HG03039 (cell line): ENCODE results near the gene RNF112.

Experiments used
- ATAC-seq: cut with Tn5 transposase; IDR thresholded peaks from one replicate; pipeline ENCODE4 v1.9.1; 2021; ENCODE audit warnings: mild to moderate bottlenecking, moderate library complexity; ENCODE audit not compliant: unreplicated experiment

Gene RNF112

GRCh38 chr17:19374136-19374535 is 36.9 kb upstream of the RNF112 start:
- no peak for ATAC-seq

GRCh38 chr17:19375732-19376131 is 35.3 kb upstream of the RNF112 start:
- ATAC-seq: no peak

GRCh38 chr17:19376811-19377210 is 34.2 kb upstream of the RNF112 start:
- no peak for ATAC-seq

- ATAC-seq: peak; percentile 84
Observed at GRCh38 chr17:19377602-19378415, 33.2 kb upstream of the RNF112 start.

DNA sequence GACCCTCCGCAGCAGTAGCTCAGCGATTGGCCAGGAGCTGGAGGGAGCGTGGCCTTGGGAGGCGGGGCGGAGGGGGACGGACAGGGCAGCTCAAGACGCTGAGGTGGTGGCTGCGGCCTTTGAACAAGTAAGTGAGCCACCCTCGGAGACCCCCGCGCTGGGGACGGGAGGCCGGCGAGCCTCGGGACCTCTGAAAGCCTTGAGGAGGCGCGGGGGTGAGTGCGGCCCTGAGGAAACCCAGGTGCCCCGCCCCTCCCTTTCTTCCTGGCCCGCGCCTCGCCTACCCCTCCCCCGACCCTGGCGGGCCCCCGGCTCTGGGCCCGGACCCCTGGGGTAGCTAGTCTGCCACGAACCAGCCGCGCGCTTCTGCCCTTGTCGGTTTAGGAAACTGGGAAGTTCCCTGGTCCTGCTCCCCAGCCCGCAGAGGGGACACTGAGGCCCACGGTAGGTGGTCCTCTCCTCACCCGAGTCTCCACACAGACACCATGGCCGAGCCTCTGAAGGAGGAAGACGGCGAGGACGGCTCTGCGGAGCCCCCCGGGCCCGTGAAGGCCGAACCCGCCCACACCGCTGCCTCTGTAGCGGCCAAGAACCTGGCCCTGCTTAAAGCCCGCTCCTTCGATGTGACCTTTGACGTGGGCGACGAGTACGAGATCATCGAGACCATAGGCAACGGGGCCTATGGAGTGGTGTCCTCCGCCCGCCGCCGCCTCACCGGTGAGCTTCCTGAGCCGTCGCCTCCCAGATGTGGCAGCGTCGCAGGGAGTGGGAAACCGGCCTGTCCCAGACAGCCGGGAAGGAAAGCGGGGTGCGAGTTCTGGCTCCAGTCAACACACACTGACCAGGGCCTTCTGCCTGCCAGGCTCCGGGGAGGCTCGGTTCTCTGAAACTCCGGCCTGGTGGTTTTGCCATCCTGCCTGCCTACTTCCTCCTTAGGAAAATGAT is 32.3 kb upstream of the RNF112 start, which contains the start of gene MAPK7:
TSS of gene MAPK7 (plus strand) at position 83 of the 945 bp plus-strand sequence. CDS start at position 486, 403 bp downstream.
- no peak for ATAC-seq

DNA sequence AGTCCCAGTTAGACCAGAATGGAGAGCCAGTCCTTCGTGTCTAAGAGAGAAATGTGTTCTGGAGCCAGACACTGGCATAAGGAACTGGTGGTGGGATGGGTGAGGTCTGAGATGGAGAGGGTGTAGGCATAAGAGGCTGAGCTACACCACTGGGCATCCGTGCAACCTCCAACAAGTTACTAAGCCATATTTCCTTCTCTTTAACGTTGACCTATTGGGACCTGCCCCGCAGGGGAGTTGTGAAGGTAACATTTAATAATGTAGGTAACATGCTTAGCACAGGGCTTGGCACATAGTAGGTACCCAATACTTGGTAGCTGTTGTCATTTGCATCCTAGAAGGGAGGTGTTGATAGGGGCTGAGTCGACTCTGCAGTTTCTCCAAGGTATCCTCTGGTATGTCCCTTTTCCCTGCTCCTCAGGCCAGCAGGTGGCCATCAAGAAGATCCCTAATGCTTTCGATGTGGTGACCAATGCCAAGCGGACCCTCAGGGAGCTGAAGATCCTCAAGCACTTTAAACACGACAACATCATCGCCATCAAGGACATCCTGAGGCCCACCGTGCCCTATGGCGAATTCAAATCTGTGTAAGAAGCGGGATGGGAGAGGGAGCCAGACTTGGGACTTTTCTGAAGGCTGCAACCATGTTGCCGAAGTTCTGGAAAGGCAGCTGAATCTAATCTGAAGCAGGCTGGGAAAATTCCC is 31.5 kb upstream of the RNF112 start:
- ATAC-seq: no peak

GRCh38 chr17:19380481-19381301 is 30.3 kb upstream of the RNF112 start:
- ATAC-seq: no peak

GRCh38 chr17:19381361-19381740 is 29.7 kb upstream of the RNF112 start:
- no peak for ATAC-seq

GRCh38 chr17:19381741-19382444 is 29.1 kb upstream of the RNF112 start:
- ATAC-seq: no peak

DNA sequence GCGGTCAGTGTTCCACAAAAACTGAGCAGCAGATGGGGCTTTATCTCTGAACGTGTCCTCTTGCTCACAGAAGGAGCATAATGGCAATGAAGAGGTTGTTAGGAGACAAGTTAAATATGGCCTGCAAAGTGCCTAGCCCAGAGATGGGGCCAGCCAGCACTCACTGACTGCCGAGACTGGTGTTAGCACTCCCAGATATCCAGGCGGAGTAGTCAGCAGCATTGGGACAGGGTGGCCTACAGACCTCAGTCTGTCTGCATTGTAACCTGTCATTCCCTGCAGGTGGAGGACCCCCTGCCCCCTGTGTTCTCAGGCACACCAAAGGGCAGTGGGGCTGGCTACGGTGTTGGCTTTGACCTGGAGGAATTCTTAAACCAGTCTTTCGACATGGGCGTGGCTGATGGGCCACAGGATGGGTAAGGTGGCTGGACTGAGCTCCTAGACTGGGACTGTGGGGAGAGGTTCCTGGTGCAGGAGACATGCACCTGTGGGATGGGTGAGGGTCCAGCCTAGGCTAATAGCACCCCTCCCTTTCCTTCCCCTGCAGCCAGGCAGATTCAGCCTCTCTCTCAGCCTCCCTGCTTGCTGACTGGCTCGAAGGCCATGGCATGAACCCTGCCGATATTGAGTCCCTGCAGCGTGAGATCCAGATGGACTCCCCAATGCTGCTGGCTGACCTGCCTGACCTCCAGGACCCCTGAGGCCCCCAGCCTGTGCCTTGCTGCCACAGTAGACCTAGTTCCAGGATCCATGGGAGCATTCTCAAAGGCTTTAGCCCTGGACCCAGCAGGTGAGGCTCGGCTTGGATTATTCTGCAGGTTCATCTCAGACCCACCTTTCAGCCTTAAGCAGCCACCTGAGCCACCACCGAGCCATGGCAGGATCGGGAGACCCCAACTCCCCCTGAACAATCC is 28.2 kb upstream of the RNF112 start:
- ATAC-seq: no peak

DNA sequence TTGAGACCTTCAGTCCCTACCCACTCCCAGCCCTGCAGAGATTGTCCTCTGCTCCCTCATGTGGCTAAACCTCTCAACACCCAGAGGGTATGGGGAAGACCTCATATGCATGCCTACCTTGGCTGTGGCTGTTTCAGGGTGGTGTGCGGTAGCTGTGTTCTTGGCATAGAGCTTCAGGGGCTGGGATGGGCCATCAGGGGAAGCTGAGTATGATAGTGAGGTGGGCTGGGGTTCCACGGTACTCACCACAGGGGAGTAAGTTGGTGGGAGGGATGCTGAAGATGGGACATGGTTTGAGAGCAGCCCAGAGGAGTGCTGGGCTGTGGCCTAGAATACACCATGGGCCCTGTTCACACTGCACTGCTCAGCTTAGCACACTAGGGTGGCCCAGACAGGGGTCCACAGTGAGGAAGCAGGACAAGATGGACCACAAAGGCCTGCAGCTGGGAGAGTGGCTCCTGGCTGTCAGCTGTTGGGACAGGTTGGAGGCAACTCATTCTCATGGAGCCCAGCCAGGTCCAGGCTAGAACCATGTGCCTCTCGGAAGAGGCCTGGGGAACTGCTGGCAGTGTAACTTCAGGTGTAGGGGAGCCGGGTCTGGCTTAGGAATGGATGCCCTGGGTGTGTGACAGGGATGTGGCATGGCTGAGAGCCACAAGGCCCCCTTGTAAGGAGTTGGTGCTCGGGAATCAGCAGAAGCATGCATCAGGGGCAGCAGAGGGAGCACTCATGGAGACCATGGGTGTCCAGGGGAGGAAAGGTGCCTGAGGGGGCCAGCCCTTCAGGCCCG is 27.2 kb upstream of the RNF112 start:
- no peak for ATAC-seq

DNA sequence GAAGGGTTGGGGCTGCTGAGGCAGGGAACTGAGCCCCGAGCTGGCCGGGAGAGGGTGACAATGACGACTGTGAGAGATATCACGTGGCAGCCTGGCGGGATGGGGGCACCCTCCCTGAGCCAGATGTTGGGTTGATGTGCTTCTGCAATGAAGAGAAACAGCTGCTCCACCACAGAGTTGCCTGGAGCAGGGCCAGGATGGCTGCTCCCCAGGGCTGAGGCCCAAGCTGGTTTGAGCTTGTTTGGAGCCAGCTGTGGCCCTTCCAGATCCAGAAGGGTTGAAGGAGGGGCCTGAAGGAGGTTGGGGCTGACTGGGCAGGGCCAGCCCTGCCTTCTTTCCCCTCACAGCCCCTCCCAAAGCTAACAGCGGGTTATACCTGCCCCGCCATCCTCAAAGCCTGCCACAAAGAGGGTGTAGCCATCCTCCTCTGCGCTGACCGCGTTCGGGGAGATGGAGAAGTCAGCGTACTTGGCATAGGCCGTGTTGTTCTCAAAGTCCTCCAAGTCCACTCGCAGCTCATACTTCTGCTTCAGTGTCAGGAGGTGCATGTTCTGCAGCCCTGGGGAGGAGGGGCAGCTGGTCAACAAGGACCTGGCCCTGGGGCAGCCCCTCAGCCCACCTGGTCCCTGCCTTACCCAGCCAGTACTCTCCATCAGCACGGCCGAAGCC is 26.2 kb upstream of the RNF112 start:
- ATAC-seq: no peak

DNA sequence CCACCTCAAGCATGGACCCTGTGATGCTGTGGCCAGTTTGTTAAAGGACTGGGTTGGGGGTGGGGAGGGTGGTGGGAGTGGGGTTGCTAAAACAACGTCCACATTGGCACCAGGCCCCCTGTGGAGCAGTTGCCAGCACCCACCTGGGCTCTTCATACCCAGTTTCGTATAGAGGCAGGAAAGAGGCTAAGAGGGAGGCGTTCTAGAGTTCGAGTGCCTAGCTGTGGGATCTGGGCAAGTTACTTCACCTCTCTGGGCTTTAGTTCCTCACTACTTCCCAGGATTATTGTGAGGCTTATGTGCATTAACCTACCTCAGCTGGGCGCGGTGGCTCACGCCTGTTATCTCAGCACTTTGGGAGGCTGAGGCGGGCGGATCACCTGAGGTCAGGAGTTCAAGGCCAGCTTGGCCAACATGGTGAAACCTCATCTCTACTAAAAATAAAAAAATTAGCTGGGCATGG is 25.5 kb upstream of the RNF112 start:
- ATAC-seq: no peak

GRCh38 chr17:19386051-19386929 is 24.7 kb upstream of the RNF112 start:
- ATAC-seq: no peak

GRCh38 chr17:19386974-19387920 is 23.8 kb upstream of the RNF112 start, which contains the start of gene MFAP4:
Gene MFAP4, minus strand, starts transcription at chr17:19387190. Its CDS starts 35 bp downstream, at chr17:19387155.
- no peak for ATAC-seq
